ENCODE results near the gene CHID1.

Gene CHID1

GRCh38 chr11:818396-819128 is 92.0 kb downstream of the CHID1 start, which contains the start of gene PNPLA2:
Gene PNPLA2 (plus strand): TSS chr11:818914. CDS start chr11:819719, 805 bp downstream.
- TF ChIP-seq EZH2phosphoT487 (IDR thresholded peaks at IDR 0.05; ENCODE audit: borderline replicate concordance) = no peak
- TF ChIP-seq, protein P1, sequence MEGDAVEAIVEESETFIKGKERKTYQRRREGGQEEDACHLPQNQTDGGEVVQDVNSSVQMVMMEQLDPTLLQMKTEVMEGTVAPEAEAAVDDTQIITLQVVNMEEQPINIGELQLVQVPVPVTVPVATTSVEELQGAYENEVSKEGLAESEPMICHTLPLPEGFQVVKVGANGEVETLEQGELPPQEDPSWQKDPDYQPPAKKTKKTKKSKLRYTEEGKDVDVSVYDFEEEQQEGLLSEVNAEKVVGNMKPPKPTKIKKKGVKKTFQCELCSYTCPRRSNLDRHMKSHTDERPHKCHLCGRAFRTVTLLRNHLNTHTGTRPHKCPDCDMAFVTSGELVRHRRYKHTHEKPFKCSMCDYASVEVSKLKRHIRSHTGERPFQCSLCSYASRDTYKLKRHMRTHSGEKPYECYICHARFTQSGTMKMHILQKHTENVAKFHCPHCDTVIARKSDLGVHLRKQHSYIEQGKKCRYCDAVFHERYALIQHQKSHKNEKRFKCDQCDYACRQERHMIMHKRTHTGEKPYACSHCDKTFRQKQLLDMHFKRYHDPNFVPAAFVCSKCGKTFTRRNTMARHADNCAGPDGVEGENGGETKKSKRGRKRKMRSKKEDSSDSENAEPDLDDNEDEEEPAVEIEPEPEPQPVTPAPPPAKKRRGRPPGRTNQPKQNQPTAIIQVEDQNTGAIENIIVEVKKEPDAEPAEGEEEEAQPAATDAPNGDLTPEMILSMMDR (conservative IDR thresholded peaks at IDR 0.05; ENCODE audit: low read length) = no peak
- H4K20me1 ChIP-seq (ENCODE audit: insufficient read depth, low read length, poor library complexity, severe bottlenecking) = peaks cover 27% of the 10 kb centered on the region
- no peaks in the 10 kb centered on the region for H3K27me3 ChIP-seq (ENCODE audit: insufficient read depth, low read length, poor library complexity, severe bottlenecking)
- H3K4me2 ChIP-seq (ENCODE audit: low read depth, low read length, poor library complexity, severe bottlenecking) = peak within 1 kb of the TSS; percentile 97
- no peaks in the 10 kb centered on the region for H3K9me3 ChIP-seq (ENCODE audit: insufficient read depth, low read depth, low read length)
- H3K4me1 ChIP-seq (ENCODE audit: insufficient read depth, low read length, poor library complexity, severe bottlenecking) = peaks cover 14% of the 10 kb centered on the region
- H3K4me3 ChIP-seq (ENCODE audit: low read length, poor library complexity, severe bottlenecking) = peak within 1 kb of the TSS; percentile 89
- no peaks in the 10 kb centered on the region for H3F3A ChIP-seq (ENCODE audit: low read depth)
- peak within 1 kb of the TSS; percentile 42; the same call in 1 of the 2 replicates for H2AFZ ChIP-seq (ENCODE audit: low read length)
- H3K9me2 ChIP-seq (replicated peaks; ENCODE audit: low read depth, low read length) = no peaks in the 10 kb centered on the region
- H3K9ac ChIP-seq (ENCODE audit: low read depth, low read length, poor library complexity, severe bottlenecking) = peak within 1 kb of the TSS; percentile 81
- H3K79me2 ChIP-seq (ENCODE audit: insufficient read depth, low read length) = peaks cover 25% of the 10 kb centered on the region
- H3K36me3 ChIP-seq (ENCODE audit: insufficient read depth, low read length) = peaks cover 1% of the 10 kb centered on the region; the same call in 1 of the 2 replicates
